GM18858 (cell line): ENCODE data around the gene SNTG2.

Experiments used
- ATAC-seq: cut with Tn5 transposase; IDR thresholded peaks from one replicate; pipeline ENCODE4 v1.9.1; 2021; ENCODE audit not compliant: unreplicated experiment

Gene SNTG2

DNA sequence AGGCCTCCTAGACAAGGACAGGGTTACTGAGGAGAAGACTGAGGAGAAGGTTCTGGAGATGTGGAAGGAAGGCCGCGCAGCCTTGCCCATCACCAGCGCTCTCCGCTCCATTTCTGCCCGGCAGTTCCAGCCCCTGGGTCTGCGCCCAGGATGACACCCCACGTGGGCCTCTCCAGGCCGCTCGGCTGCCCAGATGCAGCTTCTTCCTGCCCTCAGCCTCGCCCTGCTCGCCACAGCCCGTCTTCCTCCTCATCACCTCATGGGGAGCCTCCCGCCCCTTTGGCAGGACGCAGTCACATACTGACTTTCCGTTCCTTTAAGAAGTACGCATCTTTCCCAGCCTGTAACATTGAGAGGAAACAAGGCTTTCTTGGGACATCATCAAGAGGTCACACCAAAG, 37.1 kb downstream of the SNTG2 start:
- no peak for ATAC-seq

DNA sequence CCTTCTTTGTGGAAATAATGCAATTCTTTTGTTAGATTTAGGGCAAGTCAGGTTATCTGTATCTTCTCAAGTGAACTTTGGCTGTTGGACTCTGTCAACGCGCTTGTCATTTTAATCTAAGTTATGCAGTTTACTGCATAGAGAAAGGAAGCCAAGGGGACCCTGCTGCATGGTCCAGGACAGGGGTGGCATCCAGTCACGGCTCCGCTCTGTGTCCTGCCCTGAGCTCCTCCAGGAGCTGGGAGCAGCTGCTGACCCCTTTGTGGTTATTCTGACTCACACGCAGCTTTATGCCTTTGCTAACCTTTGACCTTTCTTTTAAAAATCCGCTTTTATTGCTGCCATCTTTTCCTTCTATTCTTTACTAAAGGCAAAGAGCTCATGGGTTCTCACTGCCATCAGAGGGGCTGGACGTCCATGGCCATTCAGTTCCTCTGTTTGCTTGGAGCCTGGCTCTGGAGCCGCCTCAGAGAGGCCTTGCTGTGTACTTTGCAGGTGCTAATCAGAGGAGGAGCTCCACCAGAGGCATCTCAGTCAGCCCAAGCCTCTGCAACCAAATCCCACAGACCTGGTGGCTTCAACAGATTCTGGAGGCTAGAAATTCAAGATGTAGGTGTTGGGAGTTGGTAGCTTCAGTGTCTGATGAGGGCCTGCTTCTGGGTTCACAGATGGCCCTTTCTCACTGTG, 39.3 kb downstream of the SNTG2 start:
- no peak for ATAC-seq

- no peak for ATAC-seq
These were observed 40.3 kb downstream of the SNTG2 start for GRCh38 chr2:990970-991369.

DNA sequence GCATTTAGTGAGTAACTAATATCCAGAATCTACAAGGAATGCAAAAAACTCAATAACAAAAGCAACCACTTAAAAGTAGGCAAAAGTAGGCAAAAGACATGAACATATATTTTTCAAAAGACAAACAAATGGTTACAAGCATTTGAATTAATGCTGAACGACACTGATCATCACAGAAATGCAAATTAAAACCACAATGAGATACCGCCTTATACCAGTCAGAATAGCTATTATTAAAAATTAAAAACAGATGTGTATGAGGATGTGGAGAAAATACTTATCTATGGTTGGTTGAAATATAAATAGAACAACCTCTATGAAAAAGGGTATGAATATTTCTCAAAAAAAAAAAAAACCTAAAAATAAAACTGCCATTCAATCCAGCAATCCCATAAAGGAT, 51.7 kb downstream of the SNTG2 start:
- ATAC-seq: no peak

DNA sequence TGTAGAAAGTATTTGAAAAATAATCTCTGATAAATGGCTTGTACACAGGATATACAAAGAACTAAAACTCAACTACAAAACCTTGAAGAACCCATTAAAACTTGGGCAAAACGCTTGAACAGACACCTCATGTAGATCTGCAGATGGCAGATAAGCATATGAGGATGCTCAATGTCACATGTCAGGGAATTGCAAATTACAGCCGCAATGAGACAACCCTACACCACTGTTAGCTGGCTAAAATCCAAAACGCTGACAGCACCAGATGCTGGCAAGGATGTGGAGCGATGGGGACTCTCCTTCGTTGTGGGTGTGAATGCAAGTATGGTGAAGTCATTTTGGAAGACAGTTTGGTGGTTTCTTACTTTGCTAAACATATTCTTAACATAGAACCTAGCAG, 53.7 kb downstream of the SNTG2 start:
- ATAC-seq: no peak

- no peak for ATAC-seq
These were observed 59.8 kb downstream of the SNTG2 start for GRCh38 chr2:1010415-1010930.

DNA sequence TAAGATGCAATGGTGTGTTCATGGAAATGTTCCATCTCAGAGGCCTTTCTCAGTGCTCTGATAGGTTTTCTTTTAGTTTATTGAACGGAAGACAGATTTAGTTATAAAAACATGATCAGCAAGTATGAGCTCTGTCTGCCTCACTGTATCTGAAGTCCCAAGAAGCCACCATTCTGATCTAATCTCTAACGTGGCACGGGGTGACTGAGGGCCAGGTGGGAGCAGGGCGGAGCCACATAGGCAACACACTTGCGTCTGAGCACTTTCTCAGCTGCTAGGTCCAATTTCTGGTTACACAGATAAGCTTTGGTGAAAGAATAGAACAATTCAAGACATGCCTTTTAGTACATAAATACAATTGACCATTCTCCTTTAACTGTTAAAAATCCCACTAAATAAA, 60.4 kb downstream of the SNTG2 start:
- ATAC-seq: no peak

GRCh38 chr2:1011985-1012384, 61.3 kb downstream of the SNTG2 start:
- no peak for ATAC-seq

GRCh38 chr2:1014802-1015201, 64.2 kb downstream of the SNTG2 start:
- ATAC-seq: no peak

DNA sequence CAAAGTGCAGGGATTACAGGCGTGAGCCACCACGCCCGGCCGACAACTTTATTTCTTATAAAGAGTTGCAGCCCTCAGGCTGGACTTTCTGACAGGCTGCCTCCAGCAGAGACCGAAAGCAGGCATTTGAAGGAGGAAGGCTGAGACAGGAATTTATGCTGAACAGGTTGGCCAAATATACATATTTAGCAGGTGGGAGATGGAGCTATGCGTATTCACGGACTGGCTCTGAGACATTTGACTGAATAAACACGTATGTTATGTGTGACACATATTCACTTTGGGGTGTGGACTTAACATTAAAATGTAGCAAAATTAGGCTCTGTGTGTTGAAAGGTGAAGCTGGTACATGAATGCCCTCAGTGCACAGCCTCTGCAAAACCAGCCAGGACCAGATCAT, 65.9 kb downstream of the SNTG2 start:
- no peak for ATAC-seq

- no peak for ATAC-seq
These were observed 67.2 kb downstream of the SNTG2 start for GRCh38 chr2:1017827-1018226.

GRCh38 chr2:1020206-1020605, 69.6 kb downstream of the SNTG2 start:
- ATAC-seq: no peak

- no peak for ATAC-seq
These were observed 71.5 kb downstream of the SNTG2 start for GRCh38 chr2:1022178-1022577.

DNA sequence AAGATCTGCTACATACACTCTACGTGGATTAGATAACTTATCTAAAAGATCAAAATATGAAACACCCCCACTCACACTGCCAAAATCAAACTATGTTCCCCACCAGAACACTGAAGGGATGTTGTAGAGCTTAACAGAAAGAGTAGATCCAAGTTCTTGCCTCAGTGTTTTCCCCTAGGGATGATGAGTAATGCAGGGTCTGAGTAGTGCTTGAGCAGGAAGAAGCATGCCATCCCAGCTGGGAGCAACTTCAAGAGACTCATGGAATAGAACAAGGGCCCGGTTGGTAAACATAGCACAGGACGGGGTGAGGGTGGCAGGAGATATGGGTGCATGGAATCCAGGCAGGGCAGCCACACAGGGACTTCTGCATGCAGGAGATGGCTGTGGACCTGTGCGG, 74.3 kb downstream of the SNTG2 start:
- ATAC-seq: no peak

DNA sequence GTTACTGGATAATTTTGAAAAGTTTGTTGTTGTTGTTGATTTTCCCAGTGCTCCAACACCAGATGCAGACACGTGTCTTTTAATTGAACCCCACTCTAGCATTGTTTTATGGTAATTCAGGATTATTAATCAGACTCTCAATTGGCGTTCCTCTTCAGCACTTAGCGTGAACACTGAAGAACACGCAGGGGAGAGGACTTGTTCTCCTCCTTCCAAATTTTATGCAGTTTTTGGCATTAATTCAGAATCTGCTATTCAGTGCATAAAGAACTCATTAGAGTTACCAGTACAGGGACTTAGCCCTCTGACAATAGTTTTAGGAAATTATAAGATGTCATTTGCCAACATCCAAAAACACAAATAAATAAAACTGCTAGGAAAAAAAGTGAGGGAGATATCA, 75.5 kb downstream of the SNTG2 start:
- ATAC-seq: no peak

DNA sequence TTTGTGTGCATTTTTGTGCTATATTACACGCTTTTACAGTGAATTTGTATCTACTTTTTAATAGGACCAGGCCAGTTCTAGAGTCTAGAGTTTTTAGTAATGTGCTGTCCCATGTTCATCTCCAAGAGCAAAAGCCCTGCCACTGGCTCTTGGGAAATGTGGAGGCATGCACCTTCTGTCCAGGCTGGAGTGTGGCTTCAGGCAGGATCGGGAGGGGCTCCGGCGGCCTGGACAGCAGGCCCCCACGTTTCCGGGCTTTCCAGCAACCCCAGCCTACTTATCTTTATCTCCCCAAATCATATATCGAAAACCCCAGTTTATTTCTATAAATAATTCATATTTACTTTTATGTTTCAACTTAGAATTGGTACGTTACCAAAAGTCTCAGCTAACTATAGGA, 78.2 kb downstream of the SNTG2 start:
- ATAC-seq: no peak

GRCh38 chr2:1032030-1032429, 81.4 kb downstream of the SNTG2 start:
- no peak for ATAC-seq

GRCh38 chr2:1033069-1033468, 82.4 kb downstream of the SNTG2 start:
- ATAC-seq: no peak

GRCh38 chr2:1037066-1037465, 86.4 kb downstream of the SNTG2 start:
- ATAC-seq: no peak

DNA sequence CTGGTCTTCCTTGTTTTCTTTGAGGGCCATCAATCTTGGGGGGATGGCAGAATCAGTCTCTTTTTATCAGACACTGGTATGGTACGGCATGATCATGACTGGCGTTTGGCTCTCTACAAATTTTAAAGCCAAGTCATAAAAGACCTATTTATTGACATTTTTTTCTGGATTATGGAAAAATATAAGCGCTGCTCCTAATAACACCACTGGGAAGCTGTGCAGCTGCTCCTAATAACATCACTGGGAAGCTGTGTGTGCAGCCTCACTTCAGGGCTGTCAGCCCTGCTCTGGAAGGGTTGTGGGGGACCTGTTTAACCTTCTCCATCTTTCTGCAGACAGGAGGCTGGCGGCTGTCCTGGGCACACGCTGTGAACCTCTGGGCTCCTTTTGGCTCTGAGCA, 88.9 kb downstream of the SNTG2 start:
- no peak for ATAC-seq

DNA sequence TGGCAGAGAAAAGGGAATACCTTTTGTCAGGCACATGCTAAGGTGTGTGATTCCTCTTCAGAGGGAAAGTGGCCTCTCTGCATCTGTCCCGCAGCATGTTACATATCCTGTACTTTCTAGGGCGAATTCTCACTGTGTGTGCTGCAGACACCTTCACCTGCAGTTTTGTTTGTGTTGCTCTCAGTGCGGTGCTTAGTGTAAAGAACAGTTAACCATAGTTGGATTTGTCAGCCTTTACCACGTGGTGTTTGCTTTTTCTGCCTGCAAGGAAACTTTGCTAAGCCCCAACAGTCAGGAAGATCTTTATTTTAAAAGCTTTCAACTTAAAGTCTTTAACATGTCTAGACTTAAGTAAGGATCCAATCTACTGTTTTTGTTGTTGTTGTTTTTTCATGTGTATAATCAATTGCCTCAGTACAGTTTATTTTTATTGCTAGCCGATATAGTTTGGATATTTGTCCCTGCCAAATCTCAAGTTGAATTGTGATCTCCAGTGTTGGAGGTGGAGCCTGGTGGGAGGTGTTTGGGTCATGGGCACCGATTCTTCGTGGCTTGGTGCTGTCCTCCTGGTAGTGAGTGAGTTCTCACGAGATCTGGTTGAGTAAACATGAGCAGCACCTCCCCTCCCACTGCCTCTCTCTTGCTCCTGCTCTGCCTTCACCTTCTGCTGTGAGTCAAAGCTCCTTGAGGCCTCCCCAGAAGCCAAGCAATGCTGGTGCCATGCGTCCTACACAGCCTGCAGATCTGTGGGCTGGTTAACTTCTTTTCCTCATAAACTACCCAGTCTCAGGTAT, 90.6 kb downstream of the SNTG2 start:
- ATAC-seq: no peak

DNA sequence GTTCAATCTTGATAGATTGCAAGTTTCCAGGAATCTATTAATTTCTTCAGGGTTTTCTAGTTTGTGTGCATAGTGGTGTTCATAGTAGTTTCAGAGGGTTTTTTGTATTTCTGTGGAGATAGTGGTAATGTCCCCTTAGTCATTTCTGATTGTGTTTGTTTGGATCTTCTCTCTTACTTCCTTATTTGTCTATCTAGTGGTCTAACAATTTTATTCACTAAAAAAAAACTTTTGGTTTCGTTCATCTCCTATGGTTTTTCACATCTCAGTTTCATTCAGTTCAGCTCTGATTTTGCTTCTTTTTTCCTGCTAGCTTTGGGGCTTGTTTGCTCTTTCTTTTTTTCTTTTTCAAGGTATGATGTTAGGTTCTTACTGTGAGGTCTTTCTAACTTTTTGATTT, 94.5 kb downstream of the SNTG2 start:
- peak; percentile 93 for ATAC-seq
